Ascending aorta (tissue), 2 donors: ENCODE data around the gene PARD6B. TPM values are rescaled to one million over a fixed set of nuclear protein-coding genes. Genes with fewer than 3 reads are reported as not detected.
"Not testable (repeated sequence)": the region's sequence is repeated elsewhere in the genome, so short reads cannot be mapped to it uniquely, and the experiment has no call there.

ENCODE experiments used
- DNase-seq, 2 donors: peaks; one replicate each; pipeline ENCODE4 v3.0.0-alpha.2; 2019; ENCODE audit warnings: low spot score in 2 of 2
- H3K27ac ChIP-seq, 2 donors: fragments of 200-600 bp; sonication (generic); one replicate each; pipeline ENCODE4 v1.5.1; 2016 to 2017; ENCODE audit warnings: mild to moderate bottlenecking in 1 of 2
- H3K27me3 ChIP-seq: fragments of 200-600 bp; sonication (generic); one replicate; pipeline ENCODE4 v1.5.1; 2017
- H3K36me3 ChIP-seq, 2 donors: fragments of 200-600 bp; sonication (generic); one replicate each; pipeline ENCODE4 v1.5.1; 2016
- H3K4me1 ChIP-seq, 2 donors: fragments of 200-600 bp; sonication (generic); one replicate each; pipeline ENCODE4 v1.5.1; 2016 to 2017; ENCODE audit warnings: mild to moderate bottlenecking in 1 of 2
- H3K4me3 ChIP-seq, 2 donors: fragments of 200-600 bp; sonication (generic); one replicate each; pipeline ENCODE4 v1.5.1; 2016 to 2017; ENCODE audit warnings: mild to moderate bottlenecking in 1 of 2
- H3K9me3 ChIP-seq, 2 donors: fragments of 200-600 bp; sonication (generic); one replicate each; pipeline ENCODE4 v1.5.1; 2016
- CTCF ChIP-seq, 3 experiments: fragments of 200-600 bp in 2 of 3; fragments of 450-650 bp in 1 of 3; sonication (generic) in 2 of 3; IDR thresholded peaks; one replicate each; pipeline ENCODE4 v1.5.1; 2016 to 2019; ENCODE audit warnings: antibody characterized with exemption in 3 of 3, mild to moderate bottlenecking in 1 of 3, moderate library complexity in 1 of 3
- intact Hi-C: fragments of 100-400 bp; cut with DNase I; formaldehyde crosslinking; loops from one replicate; pipeline ENCODE4 v1.15.1; 2023
- total RNA-seq: library from RNA; depleted of rRNA; stranded (reverse); fragments of >200 nt; gene quantifications from one replicate; pipeline ENCODE4 v1.1.0, GENCODE V29; 2016

PARD6B gene
- total RNA-seq, 1 donor from 2014 or later: 1.2 TPM

- intact Hi-C loops: no loop called here
- Histone ChIP-seq H3K4me1 (no peaks in the 10 kb centered on the region), H3K4me3 (no peak overlapping the region), H3K27ac (no peak overlapping the region), H3K36me3 (no peaks in the 10 kb centered on the region), H3K27me3 (no peaks in the 10 kb centered on the region), H3K9me3 (no peaks in the 10 kb centered on the region)
- no peak for DNase-seq
- TF ChIP-seq CTCF (IDR thresholded peaks at IDR 0.05): no peak
Observed at GRCh38 chr20:50709636-50709973, 21.8 kb upstream of the PARD6B start.

- intact Hi-C loops: no loop called here
Observed at GRCh38 chr20:50710492-50711063, 20.8 kb upstream of the PARD6B start.

DNA sequence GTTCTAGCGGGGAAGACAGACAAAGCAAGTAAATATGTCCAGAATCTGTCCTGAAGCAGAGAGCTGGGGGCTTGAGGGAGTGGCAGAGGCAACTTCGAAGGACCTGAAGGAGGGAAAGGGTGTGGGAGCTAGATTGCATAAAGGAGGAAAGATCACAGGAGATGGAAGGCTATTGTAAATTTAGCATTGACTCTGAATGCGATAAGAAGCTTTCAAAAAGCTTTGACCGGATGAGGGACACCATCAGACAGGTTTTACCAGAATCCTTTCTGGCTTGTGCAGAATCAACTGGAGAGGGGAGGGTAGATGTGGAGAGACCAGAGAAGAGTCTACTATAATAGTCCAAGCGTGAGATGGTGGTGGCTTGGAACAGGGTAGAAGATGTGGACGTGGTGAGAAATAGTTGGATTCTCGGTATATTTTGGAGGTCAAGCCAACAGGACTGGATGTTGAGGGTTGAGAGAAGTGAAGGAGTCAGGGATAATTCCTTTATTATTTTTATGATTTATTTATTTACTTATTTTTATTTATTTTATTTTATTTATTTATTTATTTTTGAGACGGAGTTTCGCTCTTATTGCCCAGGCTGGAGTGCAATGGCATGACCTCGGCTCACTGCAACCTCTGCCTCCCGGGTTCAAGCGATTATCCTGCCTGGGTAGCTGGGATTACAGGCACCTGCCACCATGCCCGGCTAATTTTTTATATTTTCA, 20.1 kb upstream of the PARD6B start:
- Histone ChIP-seq H3K27me3 (no peaks in the 10 kb centered on the region), H3K4me3 (no peak overlapping the region), H3K27ac (no peak overlapping the region), H3K4me1 (no peaks in the 10 kb centered on the region), H3K9me3 (no peaks in the 10 kb centered on the region), H3K36me3 (no peaks in the 10 kb centered on the region)
- intact Hi-C loops: no loop called here
- no peak for TF ChIP-seq CTCF (IDR thresholded peaks at IDR 0.05)
- no peak for DNase-seq

More at GRCh38 chr20:50710492-50711063, 20.8 kb upstream of the PARD6B start:
- TF ChIP-seq CTCF (IDR thresholded peaks at IDR 0.05): no peak
- H3K9me3 ChIP-seq: no peaks in the 10 kb centered on the region
- no peaks in the 10 kb centered on the region for H3K36me3 ChIP-seq
- H3K27ac ChIP-seq: no peak overlapping the region
- no peak for DNase-seq
- no peak overlapping the region for H3K4me3 ChIP-seq
- H3K27me3 ChIP-seq: no peaks in the 10 kb centered on the region
- no peaks in the 10 kb centered on the region for H3K4me1 ChIP-seq

DNA sequence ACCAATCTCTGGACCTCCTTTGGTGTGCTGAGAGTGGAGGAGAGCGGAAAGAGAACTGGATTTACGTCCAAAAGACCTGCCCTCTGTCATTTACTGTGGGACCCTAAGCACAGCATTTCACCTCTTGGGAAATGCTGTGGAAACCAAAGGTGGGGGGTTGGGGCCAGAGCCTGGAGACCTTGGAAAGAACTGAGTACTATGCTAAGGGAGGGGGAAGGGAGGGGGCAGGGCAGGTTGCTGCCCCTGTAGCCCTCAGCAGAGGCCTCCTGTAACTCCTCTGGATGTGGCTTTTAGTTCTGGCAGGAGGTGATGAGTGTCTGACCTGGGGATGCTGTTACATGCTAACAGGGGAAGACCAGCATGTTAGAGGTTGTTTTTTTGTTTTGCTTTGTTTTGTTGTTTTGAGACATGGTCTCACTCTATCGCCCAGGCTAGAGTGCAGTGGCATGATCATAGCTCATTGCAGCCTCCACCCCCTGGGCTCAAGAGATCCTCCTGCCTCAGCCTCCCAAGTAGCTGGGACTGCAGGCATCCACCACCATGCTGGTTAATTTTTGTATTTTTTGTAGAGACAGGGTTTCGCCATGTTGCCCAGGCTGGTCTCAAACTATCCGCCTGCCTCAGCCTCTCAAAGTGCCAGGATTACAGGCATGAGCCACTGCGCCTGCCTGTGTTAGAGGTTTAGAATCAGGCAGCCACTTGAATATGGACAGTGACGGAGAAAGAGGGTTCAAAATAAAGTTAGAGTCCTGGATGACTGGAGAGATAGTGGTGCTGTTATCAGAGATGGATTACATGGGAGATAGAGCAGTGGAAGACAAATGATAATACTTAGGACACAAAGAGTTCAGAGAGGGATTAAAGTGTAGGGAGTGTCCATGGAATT, 18.4 kb upstream of the PARD6B start:
- Histone ChIP-seq H3K9me3 (no peaks in the 10 kb centered on the region), H3K4me1 (no peaks in the 10 kb centered on the region), H3K4me3 (no peak overlapping the region), H3K27ac (no peak overlapping the region), H3K36me3 (no peaks in the 10 kb centered on the region), H3K27me3 (no peaks in the 10 kb centered on the region)
- no peak for TF ChIP-seq CTCF (IDR thresholded peaks at IDR 0.05)
- intact Hi-C loops: no loop called here
- no peak for DNase-seq

DNA sequence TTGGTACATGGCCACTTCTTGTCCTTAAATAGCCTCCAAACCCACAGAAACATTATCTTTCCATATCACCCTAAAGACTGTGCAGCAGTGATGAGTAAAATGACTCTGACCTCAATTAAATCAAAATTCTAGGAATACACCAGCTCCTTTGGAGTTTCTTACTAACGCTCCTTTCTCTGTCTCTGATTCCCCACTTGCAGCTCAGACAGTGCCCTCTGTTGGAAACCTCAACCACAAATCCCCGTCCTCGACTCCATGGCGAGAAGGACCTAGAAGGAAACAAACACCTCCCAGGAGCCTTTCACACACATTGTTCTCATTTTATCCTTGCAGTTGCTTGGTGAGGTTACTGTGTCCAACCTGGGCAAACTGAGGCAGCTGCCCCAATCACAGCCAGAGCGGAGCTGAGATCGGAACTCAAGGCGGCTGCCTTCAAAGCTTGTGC, 17.7 kb upstream of the PARD6B start:
- H3K9me3 ChIP-seq: no peaks in the 10 kb centered on the region
- no peak overlapping the region for H3K27ac ChIP-seq
- H3K27me3 ChIP-seq: no peaks in the 10 kb centered on the region
- H3K4me1 ChIP-seq: no peaks in the 10 kb centered on the region
- intact Hi-C loops: no loop called here
- peak in 1 of 3 experiments; percentile 42 for TF ChIP-seq CTCF (IDR thresholded peaks at IDR 0.05)
- DNase-seq: no peak
- H3K36me3 ChIP-seq: no peaks in the 10 kb centered on the region
- no peak overlapping the region for H3K4me3 ChIP-seq

DNA sequence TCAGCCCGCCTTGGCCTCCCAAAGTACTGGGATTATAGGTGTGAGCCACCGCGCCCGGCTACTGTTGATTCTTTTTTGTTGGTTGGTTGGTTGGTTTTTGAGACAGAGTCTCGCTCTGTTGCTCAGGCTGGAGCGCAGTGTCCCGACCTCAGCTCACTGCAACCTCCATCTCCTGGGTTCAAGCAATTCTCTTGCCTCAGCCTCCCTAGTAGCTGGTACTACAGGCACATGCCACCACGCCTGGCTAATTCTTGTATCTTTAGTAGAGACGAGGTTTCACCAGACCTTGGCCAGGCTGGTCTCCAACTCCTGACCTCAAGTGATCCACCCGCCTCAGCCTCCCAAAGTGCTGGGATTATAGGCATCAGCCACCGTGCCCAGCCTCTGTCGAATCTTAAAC, 17.0 kb upstream of the PARD6B start:
- H3K36me3 ChIP-seq, H3K9me3 ChIP-seq, H3K27me3 ChIP-seq, H3K4me1 ChIP-seq, intact Hi-C loops, DNase-seq, H3K4me3 ChIP-seq, H3K27ac ChIP-seq: not testable (repeated sequence)
